KBM-7 (cell line): Measurements from ENCODE around the gene DSTYK.
"Not testable (repeated sequence)": the region's sequence is repeated elsewhere in the genome, so short reads cannot be mapped to it uniquely, and the experiment has no call there.

Experiments used
- DNase-seq: peaks from one replicate; pipeline ENCODE4 v3.0.0-alpha.2; 2015
- in situ Hi-C: fragments of 300-500 bp; cut with MboI; formaldehyde crosslinking; loops from 2 replicates; pipeline ENCODE4 v1.14.3; 2020; ENCODE audit warnings: low sequenced_read_pairs, low pct_unique_long_range_greater_than_20kb, mixed read lengths

DSTYK gene

DNA sequence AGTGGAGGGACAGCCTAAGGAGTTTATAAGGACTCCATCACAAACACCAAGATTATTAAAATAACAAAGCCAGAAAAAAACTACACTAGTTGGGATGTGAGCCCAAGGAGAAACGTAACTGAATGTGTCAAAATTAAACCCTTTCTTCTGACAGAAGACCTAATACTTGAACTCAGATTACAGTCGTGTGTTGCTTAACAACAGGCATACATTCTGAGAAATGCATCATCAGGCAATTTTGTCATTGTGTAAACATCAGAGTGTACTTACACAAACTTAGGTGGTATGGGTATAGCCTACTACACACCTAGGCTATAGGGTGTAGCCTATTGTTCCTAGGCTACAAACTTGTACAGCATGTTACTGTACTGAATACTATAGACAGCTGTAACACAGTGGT is 23.4 kb downstream of the DSTYK start:
- in situ Hi-C loops: no loop called here
- no peak for DNase-seq

GRCh38 chr1:205187420-205187819 is 24.1 kb downstream of the DSTYK start:
- in situ Hi-C loops: no loop called here
- DNase-seq: no peak

GRCh38 chr1:205186191-205186590 is 25.3 kb downstream of the DSTYK start:
- in situ Hi-C loops: no loop called here
- no peak for DNase-seq

DNA sequence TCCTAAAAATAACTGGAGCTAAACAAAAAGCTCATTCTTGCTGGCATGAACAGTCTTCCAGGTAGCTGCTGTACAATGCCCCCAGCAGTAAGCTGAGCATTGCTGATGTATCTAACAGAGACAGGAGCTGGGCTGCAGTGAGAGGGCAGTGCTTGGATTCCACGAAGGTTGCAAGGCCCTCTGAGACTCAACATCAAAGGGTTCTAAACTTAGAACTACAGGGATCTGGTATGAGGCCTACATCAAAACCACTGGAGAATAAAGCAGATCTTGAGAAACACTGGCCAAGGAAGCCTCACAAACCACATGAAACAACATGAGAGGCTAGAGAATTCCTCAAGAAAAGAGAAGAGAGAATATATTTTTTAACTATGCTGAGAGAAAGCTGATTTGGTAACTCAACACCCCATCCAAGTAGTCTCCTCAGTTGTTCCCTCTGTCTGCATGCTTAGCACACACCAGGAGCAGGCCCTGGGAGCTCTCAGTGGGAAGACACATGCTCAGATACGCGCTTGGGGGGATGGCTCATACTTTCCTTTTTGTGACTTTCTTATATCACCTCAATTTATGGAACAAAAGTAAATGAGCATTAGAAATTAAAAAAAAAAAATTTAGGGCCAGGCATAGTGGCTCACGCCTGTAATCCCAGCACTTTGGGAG is 27.7 kb downstream of the DSTYK start:
- no peak for DNase-seq
- in situ Hi-C loops: no loop called here

DNA sequence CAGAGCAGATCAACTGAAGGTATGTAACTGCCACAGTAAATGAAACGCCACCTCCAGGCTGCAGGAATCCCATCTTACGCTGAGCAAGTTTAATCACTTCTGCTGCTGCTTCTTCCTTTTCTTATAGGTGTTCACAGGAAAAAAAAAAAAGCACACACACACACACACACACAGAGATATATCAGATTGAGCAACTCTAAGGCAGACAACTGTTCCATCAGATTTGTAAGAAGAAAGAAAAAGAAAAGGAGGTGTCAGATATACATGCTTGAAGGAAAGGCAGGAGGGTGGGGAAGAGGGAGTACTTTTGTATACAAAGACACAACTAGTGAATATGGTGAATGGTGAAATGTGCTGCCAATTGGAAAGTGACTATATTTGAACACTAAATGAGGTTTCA is 28.6 kb downstream of the DSTYK start:
- in situ Hi-C loops: no loop called here
- no peak for DNase-seq

DNA sequence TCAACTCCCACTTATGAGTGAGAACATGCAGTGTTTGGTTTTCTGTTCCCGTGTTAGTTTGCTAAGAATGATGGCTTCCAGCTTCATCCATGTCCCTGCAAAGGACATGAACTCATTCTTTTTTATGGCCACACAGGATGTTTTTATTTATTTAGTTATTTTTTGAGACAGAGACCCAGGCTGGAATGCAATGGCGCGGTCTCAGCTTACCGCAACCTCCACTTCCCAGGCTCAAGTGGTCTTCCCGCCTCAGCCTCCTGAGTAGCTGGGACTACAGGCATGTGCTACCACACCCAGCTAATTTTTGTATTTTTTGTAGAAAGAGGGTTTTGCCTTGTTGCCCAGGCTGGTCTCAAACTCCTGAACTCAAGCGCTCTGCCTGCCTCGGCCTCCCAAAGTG is 31.2 kb downstream of the DSTYK start:
- DNase-seq, in situ Hi-C loops: not testable (repeated sequence)

DNA sequence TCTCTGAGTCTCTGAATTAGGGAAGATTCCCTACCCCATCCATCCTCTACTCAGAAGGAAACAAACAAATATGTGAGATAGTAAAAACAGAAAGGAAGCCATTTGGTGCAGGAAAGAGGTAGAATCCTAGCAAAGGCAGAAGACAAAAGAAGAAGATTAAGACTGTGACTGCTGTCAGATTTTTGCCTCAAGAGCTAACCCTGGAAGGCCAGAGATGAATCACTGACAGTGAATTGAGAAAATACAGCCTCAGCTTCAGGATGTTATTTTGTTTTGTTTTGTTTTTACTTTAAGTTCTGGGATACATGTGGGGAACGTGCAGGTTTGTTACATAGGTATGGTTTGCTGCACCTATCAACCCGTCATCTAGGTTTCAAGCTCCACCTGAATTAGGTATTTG is 31.7 kb downstream of the DSTYK start:
- in situ Hi-C loops: no loop called here
- DNase-seq: no peak

DNA sequence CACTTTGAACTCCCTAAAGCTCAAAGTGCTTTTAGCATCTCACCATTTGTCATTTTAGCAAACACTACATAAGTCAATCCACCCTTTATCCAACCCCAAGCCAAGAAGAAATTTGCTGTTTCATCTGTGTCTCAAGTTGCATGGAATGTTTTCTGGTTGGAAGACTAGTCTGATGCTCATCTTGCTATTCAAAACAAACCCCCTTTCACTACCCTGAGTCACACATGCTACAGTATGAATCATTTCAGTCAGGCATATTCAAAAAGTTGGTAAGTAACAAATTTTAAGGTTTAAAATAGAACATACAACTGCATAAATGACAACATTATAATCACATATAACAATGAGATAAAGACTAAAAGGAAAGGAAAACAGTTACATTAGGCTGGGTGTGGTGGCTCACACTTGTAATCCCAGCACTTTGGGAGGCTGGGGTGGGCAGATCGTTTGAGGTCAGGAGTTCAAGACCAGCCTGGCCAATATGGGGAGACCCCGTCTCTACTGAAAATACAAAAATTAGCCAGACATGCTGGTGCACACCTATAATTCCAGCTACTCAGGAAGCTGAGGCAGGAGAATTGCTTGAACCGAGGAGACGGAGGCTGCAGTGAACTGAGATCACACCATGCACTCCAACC is 38.7 kb downstream of the DSTYK start:
- in situ Hi-C loops: no loop called here
- no peak for DNase-seq

DNA sequence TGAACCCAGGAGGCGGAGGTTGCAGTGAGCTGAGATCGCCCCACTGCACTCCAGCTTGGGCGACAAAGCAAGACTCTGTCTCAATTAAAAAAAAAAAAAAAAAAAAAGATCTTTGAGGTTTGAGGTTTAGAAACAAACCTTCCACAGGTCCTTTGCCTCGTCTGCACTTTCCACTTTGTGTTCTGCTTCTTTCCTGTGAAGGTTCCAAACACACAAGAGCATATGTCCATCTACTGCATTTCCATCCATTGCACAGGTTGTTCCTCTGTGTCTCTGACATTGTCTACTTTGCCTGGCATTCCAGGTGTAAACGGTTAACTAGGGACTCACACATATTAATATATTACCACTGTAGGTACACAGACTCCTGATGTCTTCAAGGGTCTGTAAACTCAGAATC is 40.1 kb downstream of the DSTYK start:
- in situ Hi-C loops: no loop called here

GRCh38 chr1:205170532-205171269 is 40.8 kb downstream of the DSTYK start:
- in situ Hi-C loops: no loop called here
- no peak for DNase-seq

More for the DNA sequence above, 40.1 kb downstream of the DSTYK start:
- DNase-seq: no peak

GRCh38 chr1:205169248-205169647 is 42.3 kb downstream of the DSTYK start:
- in situ Hi-C loops: no loop called here
- DNase-seq: no peak

DNA sequence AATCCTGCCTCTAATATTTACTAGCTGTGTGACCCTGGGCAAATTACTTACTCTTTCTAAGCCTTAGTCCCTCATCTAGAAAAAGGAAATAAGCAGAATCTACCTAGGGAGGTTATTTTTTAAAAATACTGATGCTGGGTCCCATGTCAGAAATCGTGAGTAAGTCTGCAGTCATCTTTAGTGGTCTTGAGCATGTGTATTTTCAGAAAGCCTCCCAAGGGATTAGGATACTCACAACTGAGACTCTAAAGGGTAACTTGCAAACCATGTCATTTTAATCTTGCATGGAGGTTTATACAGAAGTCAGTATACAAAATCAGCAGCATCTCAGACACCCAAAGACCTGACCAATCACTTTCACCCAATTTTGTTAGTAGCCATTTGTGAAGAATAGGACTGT is 43.2 kb downstream of the DSTYK start:
- in situ Hi-C loops: no loop called here
- no peak for DNase-seq

DNA sequence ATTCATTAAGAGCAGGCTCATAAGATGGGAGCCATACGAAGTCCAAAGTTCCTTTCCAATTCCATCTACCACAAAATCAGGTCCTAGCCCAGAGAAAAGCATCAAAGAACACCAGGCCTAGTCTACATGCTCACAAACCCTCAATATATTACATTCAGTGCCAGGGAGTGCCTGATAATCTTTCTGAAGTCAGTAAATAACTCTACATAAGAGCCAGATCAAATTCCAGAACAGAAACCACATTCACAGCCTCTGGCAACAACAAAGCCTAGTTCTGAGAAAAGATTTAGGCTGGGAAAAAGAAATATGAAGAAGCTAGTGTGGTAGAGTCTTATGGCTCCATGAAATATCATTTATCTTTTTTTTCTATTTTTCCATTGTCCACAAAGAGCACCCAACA is 49.2 kb downstream of the DSTYK start:
- in situ Hi-C loops: no loop called here
- no peak for DNase-seq

DNA sequence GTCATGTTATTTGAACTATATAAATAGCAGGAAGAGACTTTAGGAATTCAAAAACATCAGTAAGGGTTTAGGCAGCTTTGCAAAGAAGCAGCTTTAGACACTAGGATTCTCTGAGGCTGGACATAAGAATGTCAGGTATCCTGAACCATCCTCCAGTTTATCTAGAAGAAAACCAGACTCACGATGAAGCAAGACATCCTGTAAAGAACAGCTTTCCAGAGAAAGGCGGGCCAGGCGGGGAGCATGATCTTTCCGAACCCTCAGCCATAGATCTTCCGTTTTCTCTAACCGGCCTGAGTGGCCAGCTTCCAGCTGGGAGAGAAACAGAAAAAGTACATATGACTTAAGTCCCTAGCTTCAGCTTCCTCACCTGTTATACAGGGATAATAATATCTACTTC is 50.4 kb downstream of the DSTYK start:
- no peak for DNase-seq
- in situ Hi-C loops: no loop called here

GRCh38 chr1:205158048-205158616 is 53.4 kb downstream of the DSTYK start:
- in situ Hi-C loops: no loop called here

DNA sequence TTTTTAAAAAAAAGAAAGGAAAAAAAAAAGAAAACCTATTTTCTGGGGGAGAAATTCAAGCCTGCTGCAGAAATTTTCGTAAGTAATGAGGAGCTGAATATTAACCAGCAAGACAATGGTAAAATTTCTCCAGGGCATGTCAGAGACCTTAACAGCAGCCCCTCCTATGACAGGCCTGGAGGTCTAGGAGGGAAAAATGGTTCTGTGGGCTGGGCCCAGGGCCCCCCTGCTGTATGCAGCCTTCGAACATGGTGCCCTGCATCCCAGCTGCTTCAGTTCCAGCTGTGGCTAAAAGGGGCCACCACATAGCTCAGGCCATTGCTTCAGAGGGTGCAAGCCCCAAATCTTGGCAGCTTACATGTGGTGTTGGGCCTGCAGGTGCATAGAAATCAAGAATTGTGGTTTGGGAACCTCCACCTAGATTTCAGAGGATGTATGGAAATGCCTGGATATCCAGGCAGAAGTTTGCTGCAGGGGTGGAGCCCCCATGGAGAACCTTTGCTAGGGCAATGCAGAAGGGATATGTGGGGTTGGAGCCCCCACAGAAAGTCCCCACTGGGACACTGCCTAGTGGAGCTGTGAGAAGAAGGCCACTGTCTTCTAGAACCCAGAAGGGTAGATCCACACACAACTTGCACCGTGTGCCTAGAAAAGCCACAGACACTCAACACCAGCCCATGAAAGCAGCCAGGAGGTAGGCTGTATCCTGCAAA is 55.7 kb downstream of the DSTYK start:
- in situ Hi-C loops, DNase-seq: not testable (repeated sequence)

More at GRCh38 chr1:205158048-205158616, 53.4 kb downstream of the DSTYK start:
- DNase-seq: no peak

GRCh38 chr1:205152505-205152904 is 59.0 kb downstream of the DSTYK start:
- in situ Hi-C loops: no loop called here
- DNase-seq: no peak

GRCh38 chr1:205150651-205151428 is 60.7 kb downstream of the DSTYK start:
- DNase-seq: no peak
- in situ Hi-C loops: no loop called here
